Spleen (tissue), 7 donors: ENCODE data around the gene MAGEA8.

ENCODE experiments used
- CTCF ChIP-seq, 11 experiments: fragments of 200-600 bp in 7 of 11; fragments of 450-650 bp in 4 of 11; sonication (generic) in 4 of 11; IDR thresholded peaks in 8 of 11; conservative IDR thresholded peaks in 3 of 11; 1 replicate in 7 of 11; 2 replicates in 4 of 11; pipeline versions ENCODE4 v1.4.0 to v1.8.0; 2016 to 2021; ENCODE audit warnings: antibody characterized with exemption in 11 of 11, inconsistent platforms in 4 of 11, mild to moderate bottlenecking in 1 of 11
- POLR2A ChIP-seq, 3 donors: fragments of 450-650 bp; IDR thresholded peaks; one replicate each; pipeline ENCODE4 v1.5.1; 2017; ENCODE audit warnings: antibody characterized with exemption in 3 of 3, mild to moderate bottlenecking in 1 of 3
- donor health status: DM: no; HTN: no; CAD: no; lungs with moderate emphysema.
- donor health status: DM: no; HTN: no; CAD: no.
- donor health status: DM: no; HTN: no; CAD: no.

- TF ChIP-seq POLR2A (IDR thresholded peaks at IDR 0.05) (no peak), CTCF (IDR thresholded peaks at IDR 0.05 in 8 of 11, conservative IDR thresholded peaks at IDR 0.05 in 3 of 11) (no peak)
These were observed 27.1 kb upstream of the MAGEA8 start for GRCh38 chrX:149853925-149854324.
